K562 (cell line): ENCODE data around the gene PRPF18. TPM values are rescaled to one million over a fixed set of nuclear protein-coding genes. Genes with fewer than 3 reads are reported as not detected.

Experiments used
- ATAC-seq: fragments of 200-7000 bp; cut with Tn5 transposase; 3 replicates; pipeline ENCODE4 v1.9.1; 2020; ENCODE audit warnings: moderate library complexity
- BruUV-seq: library from RNA; stranded (reverse); fragments of 400-500 nt; replicated peaks from 2 replicates; lab custom pipeline; 2021; lab: Mats Ljungman, UMichigan
- CTCF ChIA-PET: fragments of 300-600 bp; formaldehyde crosslinking; extraction: SDS; loops from one replicate; lab custom pipeline; 2021; ENCODE audit warnings: low intra/inter-chr PET ratio; lab: Yijun Ruan, JAX
- POLR2A ChIA-PET: fragments of 300-600, 350-650 bp; sonication (Branson Sonifier 250); formaldehyde crosslinking; extraction: SDS; loops from one replicate; lab custom pipeline; 2021; ENCODE audit warnings: antibody characterized with exemption, inconsistent platforms; lab: Yijun Ruan, JAX
- DNase-seq, 4 experiments: peaks; one replicate each; pipeline versions ENCODE4 v3.0.0 to v3.0.0-alpha.2; 2011 to 2018; ENCODE audit warnings: low spot score in 3 of 4, mixed read lengths in 3 of 4; ENCODE audit errors: extremely low read depth in 1 of 4
- FAIRE-seq: peaks from 2 replicates; lab custom pipeline; 2011; peaks lifted over from hg19 to GRCh38; lab: Jason Lieb, UNC
- H2AFZ ChIP-seq: 2 replicates; pipeline ENCODE4 v1.6.0; 2011; ENCODE audit warnings: low read depth, low read length, control low read depth, inconsistent platforms
- H3K27ac ChIP-seq: fragments of 200-600 bp; 3 replicates; pipeline ENCODE4 v1.8.0; 2011; ENCODE audit warnings: low read depth, mild to moderate bottlenecking, control low read depth, inconsistent platforms, low read length, moderate library complexity, mixed read lengths; ENCODE audit errors: extremely low read depth
- H3K27me3 ChIP-seq, 2 experiments: fragments of 300-600 bp in 1 of 2; 2 replicates in 1 of 2; 3 replicates in 1 of 2; pipeline versions ENCODE4 v1.6.0 to v1.8.0; 2011; ENCODE audit warnings: inconsistent platforms in 2 of 2, low read length in 2 of 2, mild to moderate bottlenecking in 1 of 2, mixed read lengths in 1 of 2, moderate library complexity in 1 of 2; ENCODE audit not compliant: control insufficient read depth in 2 of 2, insufficient read depth in 2 of 2
- H3K36me3 ChIP-seq: fragments of 300-600 bp; 3 replicates; pipeline ENCODE4 v1.8.0; 2011; ENCODE audit warnings: mild to moderate bottlenecking, low read length, inconsistent platforms; ENCODE audit not compliant: control insufficient read depth, insufficient read depth
- H3K4me1 ChIP-seq, 2 experiments: fragments of 200-600 bp in 1 of 2; replicated peaks in 1 of 2; 2 replicates in 1 of 2; 3 replicates in 1 of 2; pipeline versions ENCODE4 v1.5.1 to v1.8.0; 2011; ENCODE audit warnings: inconsistent platforms in 2 of 2, low read length in 2 of 2, mild to moderate bottlenecking in 1 of 2, mixed read lengths in 1 of 2, moderate library complexity in 1 of 2; ENCODE audit not compliant: control insufficient read depth in 2 of 2, insufficient read depth in 2 of 2
- H3K4me2 ChIP-seq: 2 replicates; pipeline ENCODE4 v1.6.1; 2011; ENCODE audit warnings: low read length, control low read depth, inconsistent platforms, mixed read lengths; ENCODE audit not compliant: insufficient read depth
- H3K4me3 ChIP-seq: fragments of 200-600 bp; sonication (generic), shearing (Covaris generic); 2 replicates; pipeline ENCODE4 v1.5.1; 2016; ENCODE audit warnings: control low read depth, inconsistent platforms
- H3K79me2 ChIP-seq: fragments of 200-600 bp; 3 replicates; pipeline ENCODE4 v1.8.0; 2011; ENCODE audit warnings: low read length, inconsistent platforms; ENCODE audit not compliant: control insufficient read depth, insufficient read depth
- H3K9ac ChIP-seq, 2 experiments: 2 replicates each; pipeline versions ENCODE4 v1.6.0 to v1.6.1; 2011; ENCODE audit warnings: low read depth in 2 of 2, low read length in 2 of 2, control low read depth in 1 of 2, inconsistent platforms in 1 of 2, mild to moderate bottlenecking in 1 of 2, mixed read lengths in 1 of 2; ENCODE audit not compliant: insufficient read depth in 1 of 2
- H3K9me1 ChIP-seq: one replicate; pipeline ENCODE4 v1.6.0; 2011; ENCODE audit warnings: inconsistent platforms, mild to moderate bottlenecking, low read length, moderate library complexity; ENCODE audit not compliant: control insufficient read depth, insufficient read depth
- H3K9me3 ChIP-seq: replicated peaks from 2 replicates; pipeline ENCODE4 v1.5.1; 2011; ENCODE audit warnings: low read depth, low read length, inconsistent platforms; ENCODE audit not compliant: control insufficient read depth, insufficient read depth
- H4K20me1 ChIP-seq: replicated peaks from 2 replicates; pipeline ENCODE4 v1.6.1; 2011; ENCODE audit warnings: low read length, inconsistent platforms, mixed read lengths; ENCODE audit not compliant: control insufficient read depth, insufficient read depth
- CREB1 ChIP-seq, 2 experiments: sonication (generic) in 1 of 2; formaldehyde crosslinking in 1 of 2; IDR thresholded peaks; 2 replicates each; pipeline versions ENCODE4 v1.6.1 to v1.8.0; 2012 to 2022; ENCODE audit warnings: inconsistent platforms in 1 of 2, mild to moderate bottlenecking in 1 of 2, missing genetic modification reagents in 1 of 2, moderate library complexity in 1 of 2
- EP400 ChIP-seq: fragments of 450-650 bp; IDR thresholded peaks from 2 replicates; pipeline ENCODE4 v1.6.1; 2017; ENCODE audit warnings: antibody characterized with exemption, mild to moderate bottlenecking, moderate library complexity
- HMG20A ChIP-seq: fragments of 450-650 bp; formaldehyde crosslinking; conservative IDR thresholded peaks from 2 replicates; pipeline ENCODE4 v1.4.0; 2020; ENCODE audit warnings: mild to moderate bottlenecking, mixed read lengths
- KAT7 ChIP-seq: sonication (generic); formaldehyde crosslinking; IDR thresholded peaks from 2 replicates; pipeline ENCODE4 v1.8.0; 2022; ENCODE audit warnings: missing genetic modification reagents, mild to moderate bottlenecking, borderline replicate concordance
- MAFF ChIP-seq: IDR thresholded peaks from 2 replicates; pipeline ENCODE4 v1.6.1; 2012; ENCODE audit warnings: low read length, improper control_type of control experiment
- MAFK ChIP-seq: IDR thresholded peaks from 2 replicates; pipeline ENCODE4 v1.6.1; 2011; ENCODE audit warnings: low read length, improper control_type of control experiment
- MYNN ChIP-seq, 2 experiments: sonication (generic); formaldehyde crosslinking in 1 of 2; IDR thresholded peaks; 2 replicates each; pipeline versions ENCODE4 v1.5.0 to v1.6.1; 2016 to 2020; ENCODE audit warnings: antibody characterized with exemption in 1 of 2, missing genetic modification reagents in 1 of 2
- SIRT6 ChIP-seq: IDR thresholded peaks from one replicate; pipeline ENCODE4 v1.6.1; 2012; ENCODE audit warnings: low read depth, mild to moderate bottlenecking, control low read depth, inconsistent platforms, low read length, moderate library complexity
- YY1 ChIP-seq, 3 experiments: IDR thresholded peaks; 2 replicates each; pipeline ENCODE4 v1.6.1; 2011; ENCODE audit warnings: low read length in 2 of 3, mild to moderate bottlenecking in 2 of 3, moderate library complexity in 2 of 3, borderline replicate concordance in 1 of 3, control low read depth in 1 of 3, low read depth in 1 of 3; ENCODE audit not compliant: insufficient read depth in 3 of 3, insufficient replicate concordance in 2 of 3, control insufficient read depth in 1 of 3, insufficient read length in 1 of 3; ENCODE audit errors: extremely low read depth in 1 of 3
- WGBS: fragments of 100-300 bp; shearing (Covaris generic); methylation state at CpG from one replicate; pipeline ENCODE4 v1.1.6; 2016; ENCODE audit warnings: low coverage, mixed read lengths; ENCODE audit not compliant: insufficient coverage; ENCODE audit errors: missing lambda C conversion rate; 5-methylcytosine and 5-hydroxymethylcytosine counted together
- in situ Hi-C: fragments of 300-500 bp; cut with MboI; formaldehyde crosslinking; loops from 4 replicates; pipeline ENCODE4 v1.15.0; 2018; ENCODE audit warnings: inconsistent platforms, mixed read lengths
- intact Hi-C: fragments of 100-400 bp; cut with micrococcal nuclease; formaldehyde crosslinking; loops from 2 replicates; pipeline ENCODE4 v1.14.2; 2022
- polyA plus RNA-seq, 8 experiments: library from polyadenylated mRNA; depleted of rRNA in 4 of 8; stranded (reverse) in 5 of 8; unstranded in 3 of 8; fragments of >200 nt; fragmentation: Nextera tagmentation in 2 of 8; fragmentation: Illumina TruSeq in 1 of 8; extraction: Ambion mirVana in 2 of 8; extraction: Trizol in 1 of 8; gene quantifications; 2 replicates each; pipeline versions ENCODE4 v1.2.1 to v1.2.3, GENCODE V29; 2011 to 2014; ENCODE audit warnings: inconsistent platforms in 1 of 8, missing spikeins in 1 of 8
- total RNA-seq, 7 experiments: library from RNA; depleted of rRNA in 6 of 7; stranded (reverse); fragments of >200 nt in 6 of 7; fragmentation: Illumina TruSeq in 2 of 7; extraction: Trizol in 2 of 7; gene quantifications; 2 replicates each; pipeline versions ENCODE4 v1.2.1 to v1.2.3, GENCODE V29; 2011 to 2021; ENCODE audit warnings: low replicate concordance in 1 of 7
- TF ChIP-seq, protein P1 (sequence below): fragments of 200-800 bp; sonication (Bioruptor generic); IDR thresholded peaks from 2 replicates; pipeline ENCODE4 v1.6.1; 2017; ENCODE audit warnings: missing genetic modification characterization, missing compliant biosample characterization
- TF ChIP-seq, protein P2 (sequence below): sonication (generic); formaldehyde crosslinking; IDR thresholded peaks from 2 replicates; pipeline ENCODE4 v1.8.1; 2022; ENCODE audit warnings: missing genetic modification reagents
- TF ChIP-seq, protein P3 (sequence below): fragments of 250-450 bp; sonication (Bioruptor Pico); IDR thresholded peaks from 2 replicates; pipeline ENCODE4 v1.8.0; 2022; ENCODE audit warnings: moderate library complexity, mild to moderate bottlenecking, inconsistent platforms

Gene PRPF18
- total and polyA plus RNA-seq, 9 of the 15 experiments (the other 6 are each of a cell fraction or from before 2014, with no cell fraction given) = 14.0 to 30.6 (median 23.1) TPM

DNA sequence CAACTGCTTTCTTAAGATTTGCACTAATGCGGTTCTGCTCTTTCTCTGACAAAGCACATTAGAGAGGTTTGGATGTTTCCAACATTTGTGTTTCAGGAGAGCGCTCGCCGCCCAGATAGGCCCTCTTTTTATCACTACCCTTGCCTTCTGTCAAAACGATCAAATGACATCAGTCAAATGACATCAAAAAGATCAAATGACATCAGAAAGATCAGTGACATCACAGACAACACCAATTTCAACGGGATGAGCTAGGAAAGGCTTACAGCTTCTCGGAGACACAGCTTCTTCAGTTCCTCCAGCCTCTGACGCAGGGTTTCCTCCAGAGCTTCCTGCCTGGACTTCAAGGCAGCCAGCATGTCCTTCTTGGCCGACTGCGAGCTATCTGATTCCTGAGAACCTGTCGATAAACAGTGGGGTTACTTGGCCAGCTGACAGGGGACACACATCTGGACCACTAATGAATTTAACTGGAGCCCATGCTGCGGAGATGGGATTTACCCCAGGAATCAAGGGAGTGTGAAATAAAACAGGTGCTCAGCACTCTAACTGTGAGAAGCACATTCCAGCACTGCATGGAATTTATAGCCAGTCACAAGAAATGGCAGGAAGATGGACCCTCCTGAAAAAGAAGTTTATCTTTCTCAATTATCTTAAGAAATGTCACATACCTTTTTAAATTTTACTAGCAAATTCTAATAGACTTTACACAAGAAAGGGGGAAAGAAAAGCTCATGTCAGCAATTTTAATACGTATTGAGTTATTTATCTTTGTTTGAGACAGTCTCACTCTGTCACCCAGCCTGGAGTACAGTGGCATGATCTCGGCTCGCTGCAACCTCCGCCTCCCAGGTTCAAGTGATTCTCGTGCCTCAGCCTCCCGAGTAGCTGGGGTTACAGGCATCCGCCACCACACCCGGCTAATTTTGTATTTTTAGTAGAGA lies 88.2 kb downstream of the PRPF18 start:
- H3K4me2 ChIP-seq = no peak overlapping the region
- H3K79me2 ChIP-seq = no peaks in the 10 kb centered on the region
- ChIA-PET CTCF (no interaction called here), POLR2A (interaction anchor here (0.6 to 1.6 kb wide), 2 partner anchors 31 to 98 kb away, joined by 3 to 5 read pairs; no protein-coding TSS in a partner anchor)
- H3K9ac ChIP-seq = no peak overlapping the region
- in situ Hi-C loops = no loop called here
- H3K36me3 ChIP-seq = no peaks in the 10 kb centered on the region; the same call in 2 of the 3 replicates
- H4K20me1 ChIP-seq = 0 out of 2 replicates have a peak, but pooled peaks cover 6% of the 10 kb centered on the region
- 54% methylated on average over 20 of the region's 20 CpGs for WGBS
- no peak for ATAC-seq
- no peak for FAIRE-seq
- H3K27me3 ChIP-seq = no peaks in the 10 kb centered on the region
- H3K27ac ChIP-seq = no peak overlapping the region
- H3K9me3 ChIP-seq = no peaks in the 10 kb centered on the region
- no peak overlapping the region for H3K4me3 ChIP-seq
- DNase-seq = no peak
- H3K9me1 ChIP-seq = no peaks in the 10 kb centered on the region
- BruUV-seq = no TSS peak
- intact Hi-C loops = no loop called here
- H3K4me1 ChIP-seq = no peaks in the 10 kb centered on the region
- H2AFZ ChIP-seq = no peak overlapping the region
- TF ChIP-seq HMG20A (CRISPR knock-in tag) = no peak
- no peak for TF ChIP-seq YY1 (IDR thresholded peaks at IDR 0.05; ENCODE audit: borderline replicate concordance in 1 of 3, control insufficient read depth in 1 of 3, extremely low read depth in 1 of 3, insufficient read depth in 3 of 3, insufficient read length in 1 of 3, insufficient replicate concordance in 2 of 3, low read depth in 1 of 3, low read length in 2 of 3)
- TF ChIP-seq, protein P1, sequence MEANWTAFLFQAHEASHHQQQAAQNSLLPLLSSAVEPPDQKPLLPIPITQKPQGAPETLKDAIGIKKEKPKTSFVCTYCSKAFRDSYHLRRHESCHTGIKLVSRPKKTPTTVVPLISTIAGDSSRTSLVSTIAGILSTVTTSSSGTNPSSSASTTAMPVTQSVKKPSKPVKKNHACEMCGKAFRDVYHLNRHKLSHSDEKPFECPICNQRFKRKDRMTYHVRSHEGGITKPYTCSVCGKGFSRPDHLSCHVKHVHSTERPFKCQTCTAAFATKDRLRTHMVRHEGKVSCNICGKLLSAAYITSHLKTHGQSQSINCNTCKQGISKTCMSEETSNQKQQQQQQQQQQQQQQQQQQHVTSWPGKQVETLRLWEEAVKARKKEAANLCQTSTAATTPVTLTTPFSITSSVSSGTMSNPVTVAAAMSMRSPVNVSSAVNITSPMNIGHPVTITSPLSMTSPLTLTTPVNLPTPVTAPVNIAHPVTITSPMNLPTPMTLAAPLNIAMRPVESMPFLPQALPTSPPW (CRISPR knock-in tag) = no peak
- TF ChIP-seq, protein P2, sequence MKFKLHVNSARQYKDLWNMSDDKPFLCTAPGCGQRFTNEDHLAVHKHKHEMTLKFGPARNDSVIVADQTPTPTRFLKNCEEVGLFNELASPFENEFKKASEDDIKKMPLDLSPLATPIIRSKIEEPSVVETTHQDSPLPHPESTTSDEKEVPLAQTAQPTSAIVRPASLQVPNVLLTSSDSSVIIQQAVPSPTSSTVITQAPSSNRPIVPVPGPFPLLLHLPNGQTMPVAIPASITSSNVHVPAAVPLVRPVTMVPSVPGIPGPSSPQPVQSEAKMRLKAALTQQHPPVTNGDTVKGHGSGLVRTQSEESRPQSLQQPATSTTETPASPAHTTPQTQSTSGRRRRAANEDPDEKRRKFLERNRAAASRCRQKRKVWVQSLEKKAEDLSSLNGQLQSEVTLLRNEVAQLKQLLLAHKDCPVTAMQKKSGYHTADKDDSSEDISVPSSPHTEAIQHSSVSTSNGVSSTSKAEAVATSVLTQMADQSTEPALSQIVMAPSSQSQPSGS (CRISPR knock-in tag) = no peak
- no peak for TF ChIP-seq MYNN (IDR thresholded peaks at IDR 0.05)
- no peak for TF ChIP-seq MYNN (CRISPR knock-in tag; IDR thresholded peaks at IDR 0.05)
- TF ChIP-seq MAFK = peak; percentile 70
- TF ChIP-seq CREB1 (IDR thresholded peaks at IDR 0.05) = peak; percentile 59; the same call in 1 of the 2 replicates
- TF ChIP-seq CREB1 (CRISPR knock-in tag; IDR thresholded peaks at IDR 0.05) = no peak
- no peak for TF ChIP-seq KAT7 (CRISPR knock-in tag)
- TF ChIP-seq SIRT6 = no peak
- TF ChIP-seq, protein P3, sequence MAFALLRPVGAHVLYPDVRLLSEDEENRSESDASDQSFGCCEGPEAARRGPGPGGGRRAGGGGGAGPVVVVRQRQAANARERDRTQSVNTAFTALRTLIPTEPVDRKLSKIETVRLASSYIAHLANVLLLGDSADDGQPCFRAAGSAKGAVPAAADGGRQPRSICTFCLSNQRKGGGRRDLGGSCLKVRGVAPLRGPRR (CRISPR knock-in tag) = no peak
- no peak for TF ChIP-seq EP400
- peak; percentile 59; the same call in 1 of the 2 replicates for TF ChIP-seq MAFF
